Mucosa of gallbladder (tissue), 1 donor: ENCODE results near the gene TCEAL7. TPM values are rescaled to one million over a fixed set of nuclear protein-coding genes. Genes with fewer than 3 reads are reported as not detected.
"Not testable (repeated sequence)": the region's sequence is repeated elsewhere in the genome, so short reads cannot be mapped to it uniquely, and the experiment has no call there.

Experiments
- DNase-seq: peaks from one replicate; pipeline ENCODE4 v3.0.0-alpha.2; 2020; ENCODE audit warnings: low spot score
- total RNA-seq: library from RNA; stranded (reverse); gene quantifications from one replicate; pipeline ENCODE4 v1.2.1, GENCODE V29; 2021
- donor health status: DM: no; HTN: no; CAD: no.

Gene TCEAL7, protein sequence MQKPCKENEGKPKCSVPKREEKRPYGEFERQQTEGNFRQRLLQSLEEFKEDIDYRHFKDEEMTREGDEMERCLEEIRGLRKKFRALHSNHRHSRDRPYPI
- total RNA-seq: 8.1 TPM

DNA sequence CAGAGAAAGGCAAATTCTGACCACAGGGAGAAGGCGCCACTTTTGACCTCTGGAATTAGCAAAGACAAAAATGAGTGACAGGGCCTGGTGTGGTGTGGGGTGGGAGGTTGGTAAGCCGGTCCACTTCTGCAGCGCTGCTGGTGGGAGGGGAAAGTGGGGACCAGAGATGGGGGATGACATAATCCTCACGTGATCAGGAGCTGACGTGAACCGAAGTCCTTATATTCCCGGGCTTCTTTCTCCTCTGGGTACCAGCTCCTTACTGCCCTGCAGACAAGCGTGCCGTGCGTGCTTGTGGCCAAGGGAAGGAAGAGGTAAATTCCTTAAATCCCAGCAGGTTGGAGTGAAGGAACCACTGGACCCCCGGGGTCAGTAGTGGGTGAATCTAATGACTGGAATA, at the start of gene TCEAL7:
TSS of gene TCEAL7 (plus strand) at position 249 of the 400 bp plus-strand sequence. CDS start 1,165 bp downstream, outside the sequence.
- peak; percentile 24 for DNase-seq

DNA sequence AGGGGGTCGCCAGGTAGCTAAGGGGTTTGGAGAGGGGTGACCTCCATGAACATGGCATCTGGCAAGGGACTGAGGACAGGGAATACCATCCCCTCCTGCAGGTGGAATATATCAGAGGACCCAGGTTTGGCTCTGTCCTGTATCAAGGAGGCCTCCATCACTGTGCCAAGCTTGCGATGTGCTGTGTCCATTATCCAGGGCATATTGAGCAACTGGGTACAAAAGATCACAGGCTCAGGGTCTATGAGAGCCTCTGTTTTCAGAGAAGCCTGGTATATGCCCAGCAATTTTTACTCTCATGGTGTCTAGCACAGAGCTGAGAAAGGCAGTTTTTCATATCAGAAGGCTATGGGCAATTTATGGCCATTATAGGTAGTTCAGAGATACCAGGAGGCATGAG, 36.9 kb upstream of the TCEAL7 start:
- DNase-seq: no peak

DNA sequence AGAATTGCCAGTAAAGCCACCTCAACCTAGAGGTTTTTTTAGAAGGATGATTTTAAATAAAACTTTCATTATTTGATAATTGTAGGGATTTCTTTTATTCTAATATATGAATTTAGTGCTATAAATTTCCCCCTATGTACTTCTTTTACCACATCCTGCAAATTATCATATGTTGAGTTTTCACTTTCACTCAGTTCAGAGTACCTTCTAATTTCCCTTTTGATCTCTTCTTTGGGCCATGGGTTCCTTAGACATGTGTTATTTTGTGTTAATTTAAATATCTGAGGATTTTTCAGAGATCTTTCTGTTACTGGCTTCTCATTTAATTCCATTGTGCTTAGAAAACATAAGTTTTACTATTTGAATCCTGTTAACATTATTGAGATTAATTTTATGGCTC, 25.3 kb upstream of the TCEAL7 start:
- no peak for DNase-seq

DNA sequence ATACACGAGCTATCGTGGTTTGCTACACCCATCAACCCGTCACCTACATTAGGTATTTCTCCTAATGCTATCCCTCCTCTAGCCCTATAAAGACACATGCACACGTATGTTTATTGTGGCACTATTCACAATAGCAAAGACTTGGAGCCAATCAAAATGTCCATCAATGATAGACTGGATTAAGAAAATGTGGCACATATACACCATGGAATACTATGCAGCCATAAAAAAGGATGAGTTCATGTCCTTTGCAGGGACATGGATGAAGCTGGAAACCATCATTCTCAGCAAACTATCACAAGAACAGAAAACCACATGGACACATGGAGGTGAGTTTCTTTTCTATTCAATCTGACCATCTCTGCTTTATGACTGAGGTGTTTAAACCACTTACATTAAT, 24.4 kb upstream of the TCEAL7 start:
- not testable (repeated sequence) for DNase-seq

DNA sequence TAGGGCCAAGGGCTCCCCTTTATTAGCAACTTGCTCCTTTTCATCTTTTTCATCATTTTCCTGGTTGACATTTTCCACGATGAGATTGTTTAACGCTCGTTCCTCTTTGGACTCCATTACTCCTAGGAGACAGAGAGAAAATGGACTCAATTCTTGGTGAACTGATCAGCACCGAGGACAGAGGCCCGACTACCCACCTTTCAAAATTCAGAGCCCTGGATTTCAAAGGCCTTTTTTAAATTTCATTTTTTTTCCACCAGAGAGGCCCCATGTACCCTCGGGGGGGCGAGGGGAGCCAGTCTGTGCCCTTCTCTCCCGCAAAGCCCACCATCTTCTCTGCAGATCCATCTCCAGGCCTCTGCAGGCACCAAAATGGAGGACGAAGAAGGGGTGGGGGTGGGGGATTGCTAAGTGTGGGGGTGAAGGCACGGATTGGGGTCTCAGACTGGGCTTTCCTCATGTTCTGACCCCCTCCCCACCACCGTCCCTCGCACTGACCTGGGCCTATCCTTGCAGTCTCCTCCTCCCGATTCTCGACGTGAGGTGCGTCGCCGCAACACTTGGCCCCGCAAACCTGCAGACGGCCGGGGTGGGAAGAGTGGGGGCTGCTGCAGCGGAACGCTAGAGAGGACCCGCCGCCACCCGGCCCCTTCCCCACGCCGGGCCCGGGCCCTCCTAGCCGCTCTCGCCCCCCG, 20.0 kb upstream of the TCEAL7 start:
- no peak for DNase-seq

DNA sequence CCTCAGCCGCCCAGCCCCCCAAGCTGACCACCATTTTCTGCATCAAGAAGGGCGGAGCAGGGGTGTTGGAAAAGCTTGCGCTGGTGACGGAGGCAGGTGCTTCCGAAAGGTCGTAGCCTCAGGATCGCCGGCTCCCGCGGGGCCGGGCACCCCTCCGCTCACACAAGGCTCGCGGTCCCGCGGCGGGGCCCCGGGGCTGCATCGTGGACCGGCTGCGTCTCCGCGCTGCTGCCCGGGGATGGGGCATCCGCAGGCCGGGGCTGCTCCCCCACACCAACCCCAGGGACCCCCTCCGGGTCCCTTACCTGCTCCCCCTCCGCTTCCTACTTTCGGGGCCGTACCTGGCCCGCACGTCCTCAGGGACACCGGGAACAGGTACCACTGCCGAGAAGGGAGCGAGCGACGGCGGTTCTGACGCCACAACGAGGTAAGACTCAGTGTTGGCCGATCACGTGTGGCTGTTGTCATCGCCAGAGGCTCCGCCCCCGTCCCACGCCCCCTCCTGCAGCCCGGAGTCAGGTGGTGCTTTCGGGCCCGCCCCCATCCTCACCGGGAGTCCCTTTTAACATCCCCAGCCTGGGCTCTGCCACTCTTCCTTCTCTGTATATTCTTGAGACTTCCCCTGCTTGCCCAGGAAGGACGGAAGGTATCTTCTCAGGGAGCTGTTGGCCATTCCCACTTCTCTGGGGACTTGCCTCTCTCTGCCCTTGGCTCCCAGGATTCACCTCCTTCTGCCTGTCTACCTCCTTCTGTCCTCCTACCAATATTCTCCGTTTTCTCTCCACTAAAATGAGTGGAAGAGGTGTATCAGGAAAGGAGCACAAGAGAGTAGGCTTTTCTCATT, 19.3 kb upstream of the TCEAL7 start, which contains the start of gene BEX2:
TSS of gene BEX2 (minus strand) at position 436 of the 844 bp plus-strand sequence. CDS start 1,014 bp downstream, outside the sequence.
- DNase-seq: peak; percentile 82

DNA sequence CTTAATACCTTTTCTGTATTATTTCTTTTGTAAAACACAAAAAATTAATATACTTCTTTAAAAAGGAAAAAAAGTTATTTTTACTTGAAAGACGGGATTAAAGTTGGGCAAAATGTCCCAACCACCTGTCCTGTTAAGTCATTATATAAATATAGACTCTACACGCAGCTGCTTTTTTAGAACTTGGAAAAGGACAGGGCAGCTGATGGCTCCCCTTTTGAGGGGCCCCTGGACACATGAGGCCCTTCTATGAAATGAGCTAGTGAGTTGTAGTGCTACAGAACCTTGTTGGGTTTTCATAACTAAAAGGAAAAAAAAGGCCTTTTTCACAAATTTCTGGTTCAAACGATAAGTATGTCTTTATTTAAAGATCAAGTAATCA, 18.6 kb upstream of the TCEAL7 start:
- no peak for DNase-seq

DNA sequence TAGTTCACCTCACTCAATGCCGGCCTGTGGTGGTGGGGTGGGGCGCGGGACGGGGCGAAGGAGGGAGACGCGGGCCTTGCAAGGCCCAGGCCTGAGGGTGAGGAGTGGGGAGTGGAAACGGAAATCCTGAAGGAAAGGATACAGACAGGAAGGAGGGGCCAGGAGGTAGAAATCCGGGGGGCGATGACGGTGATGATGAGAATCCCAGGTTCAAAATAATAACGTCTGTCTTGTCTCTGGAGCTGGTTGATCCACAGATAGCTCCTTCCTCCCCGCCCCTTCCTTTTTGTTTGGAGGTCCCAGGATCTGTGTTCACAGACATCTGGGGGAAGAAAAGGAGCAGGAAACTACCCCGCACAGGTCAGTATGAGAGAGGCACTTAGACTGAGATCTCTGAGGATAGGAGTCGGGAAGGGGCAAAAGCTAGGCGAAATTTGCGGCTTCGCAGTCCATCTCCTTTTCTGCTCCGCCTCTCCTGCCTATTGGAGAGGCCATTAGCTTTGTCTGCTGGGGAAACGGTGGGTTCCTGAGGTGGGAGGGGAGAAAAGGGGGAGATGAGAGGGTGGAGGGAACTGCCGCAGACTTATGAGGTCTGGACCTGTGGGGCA, 746 bp downstream of the TCEAL7 start:
- no peak for DNase-seq

DNA sequence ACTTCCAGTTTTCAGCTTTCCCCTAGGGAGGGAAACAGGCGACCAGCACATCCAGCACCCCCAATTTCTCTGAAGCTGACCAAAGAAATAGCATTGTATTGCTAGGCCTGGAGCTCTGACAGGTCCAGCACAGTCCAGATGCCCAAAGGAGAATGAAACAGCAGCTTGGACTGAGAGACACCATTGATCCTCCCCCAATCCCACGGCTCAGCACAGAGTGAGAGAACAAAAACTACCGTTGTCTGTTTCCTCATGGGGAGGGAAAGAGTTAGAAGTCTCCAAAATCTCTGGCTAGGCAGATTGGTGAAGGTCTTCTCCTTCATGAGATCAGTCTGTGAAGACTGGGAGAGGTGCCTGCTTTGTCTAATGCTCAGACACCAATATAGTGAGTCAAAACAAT, 8.6 kb downstream of the TCEAL7 start:
- no peak for DNase-seq

DNA sequence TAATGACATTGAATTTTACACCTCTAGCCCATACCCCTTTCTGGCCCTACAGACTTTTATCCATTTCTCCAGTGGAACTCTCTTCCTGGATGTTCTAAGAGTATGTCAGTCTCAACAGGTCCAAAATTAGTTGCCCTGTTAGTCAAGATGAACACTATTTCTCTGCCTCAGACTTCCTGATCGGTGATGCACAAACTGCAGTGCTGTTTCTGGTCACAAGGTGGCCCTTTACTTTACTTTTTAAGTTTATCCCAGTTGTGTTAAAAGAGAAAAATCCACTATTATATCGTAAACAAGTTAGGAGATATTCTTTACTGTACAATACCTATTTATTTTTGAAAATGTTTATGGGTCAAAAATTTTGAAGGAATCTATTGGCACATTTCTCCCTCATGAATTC, 13.1 kb downstream of the TCEAL7 start:
- DNase-seq: peak; percentile 42

DNA sequence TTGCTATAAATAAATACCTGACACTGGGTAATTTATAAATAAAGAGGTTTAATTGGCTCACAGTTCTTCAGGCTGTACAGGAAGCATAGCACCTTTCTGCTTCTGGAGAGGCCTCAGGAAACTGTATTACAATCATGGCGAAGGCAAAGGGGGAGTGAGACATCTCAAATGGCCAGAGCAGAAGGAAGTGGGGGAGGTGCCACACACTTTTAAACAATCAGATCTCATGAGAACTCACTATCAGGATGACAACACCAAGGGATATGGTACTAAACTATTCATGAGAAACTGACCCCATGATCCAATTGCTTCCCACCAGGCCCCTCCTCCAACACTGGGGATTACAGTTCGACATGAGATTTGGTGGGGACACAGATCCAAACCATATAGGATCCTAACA, 14.6 kb downstream of the TCEAL7 start:
- DNase-seq: no peak

DNA sequence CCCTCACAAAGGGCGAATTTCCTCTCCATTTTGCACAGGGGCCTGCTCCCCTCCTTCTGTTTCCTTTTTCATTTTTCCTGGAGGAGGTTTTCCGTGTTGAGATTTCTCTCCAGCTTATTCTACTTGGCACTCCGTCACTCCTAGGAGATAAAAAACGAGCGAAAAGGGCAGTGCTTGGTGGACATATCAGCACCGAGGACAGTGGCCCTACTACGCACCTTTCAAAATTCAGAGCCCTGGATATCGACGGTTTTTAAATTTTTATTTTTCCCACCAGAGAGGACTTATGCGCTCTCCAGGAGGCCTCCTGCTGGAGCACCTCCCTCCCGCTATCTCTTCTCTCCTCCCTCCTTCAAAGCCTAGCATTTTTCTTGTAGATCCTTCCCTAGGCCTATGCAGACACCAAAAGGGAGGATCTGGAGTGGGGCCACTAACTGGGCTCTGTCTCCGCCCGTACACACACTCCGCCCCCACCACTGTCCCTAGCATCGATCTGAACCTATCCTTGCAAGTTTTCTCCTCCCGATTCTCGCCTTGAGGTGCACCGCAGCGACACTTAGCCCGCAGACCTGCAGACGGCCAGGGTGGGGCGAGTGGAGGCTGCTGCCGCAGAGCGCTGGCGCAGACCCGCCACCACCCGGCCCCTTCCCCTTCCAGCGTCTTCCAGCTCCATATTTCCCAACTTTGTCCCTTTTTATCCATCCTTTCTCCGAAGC, 17.8 kb downstream of the TCEAL7 start:
- no peak for DNase-seq

DNA sequence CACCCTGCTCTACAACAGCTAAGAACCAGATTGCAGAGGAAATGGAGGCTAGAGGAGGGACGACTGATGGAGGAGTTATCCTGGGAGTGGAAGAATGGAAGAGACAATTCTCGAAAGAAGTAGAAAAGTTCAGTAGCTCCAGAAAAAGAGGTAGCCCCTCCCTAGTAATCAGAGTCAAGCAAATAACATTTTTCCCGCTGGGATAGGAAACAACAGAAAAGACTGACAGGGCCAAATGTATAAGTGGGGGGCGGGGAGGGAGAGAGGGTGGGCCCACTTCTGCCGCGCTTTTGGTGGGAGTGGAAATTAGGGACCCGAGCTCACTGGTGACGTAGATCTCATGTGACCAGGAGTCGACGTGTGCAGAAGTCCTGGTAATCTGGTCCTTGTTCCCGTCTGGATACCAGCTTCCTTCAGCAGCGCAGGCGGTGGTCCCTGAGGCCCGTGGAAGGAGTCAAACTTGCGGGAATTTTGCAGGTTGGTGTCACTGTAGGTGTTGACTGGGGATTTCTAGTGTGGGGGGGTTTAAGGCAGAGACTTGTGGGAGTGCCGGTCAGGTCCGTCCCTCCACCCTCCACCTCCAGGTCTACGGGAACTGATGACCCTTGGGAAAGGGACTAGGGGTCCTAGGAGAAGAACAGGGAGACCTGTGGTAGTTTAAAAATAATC, 26.2 kb downstream of the TCEAL7 start, which contains the start of gene TCEAL9:
TSS of gene TCEAL9 (plus strand) at position 377 of the 669 bp plus-strand sequence. CDS start 1,179 bp downstream, outside the sequence.
- DNase-seq: peak; percentile 67

DNA sequence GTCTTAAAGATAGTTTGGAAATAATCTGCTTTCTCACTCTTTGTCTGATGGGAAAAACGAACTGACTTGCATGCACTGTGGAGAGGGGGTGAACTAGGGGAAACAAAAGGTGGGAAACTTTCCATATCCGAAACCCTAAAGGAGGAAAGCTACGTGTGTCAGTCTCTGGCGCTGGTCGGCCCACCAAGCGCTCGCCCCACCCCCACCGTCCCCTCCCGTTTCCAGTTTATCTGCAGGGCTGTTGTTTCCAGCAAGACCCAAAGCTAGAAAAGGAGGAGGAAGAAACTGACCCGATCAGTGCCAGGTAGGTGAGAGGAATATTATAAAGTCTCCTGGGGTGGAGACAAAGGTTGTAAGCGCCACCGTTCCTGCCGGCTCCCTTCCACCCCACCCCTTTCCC, 26.8 kb downstream of the TCEAL7 start:
- DNase-seq: no peak

DNA sequence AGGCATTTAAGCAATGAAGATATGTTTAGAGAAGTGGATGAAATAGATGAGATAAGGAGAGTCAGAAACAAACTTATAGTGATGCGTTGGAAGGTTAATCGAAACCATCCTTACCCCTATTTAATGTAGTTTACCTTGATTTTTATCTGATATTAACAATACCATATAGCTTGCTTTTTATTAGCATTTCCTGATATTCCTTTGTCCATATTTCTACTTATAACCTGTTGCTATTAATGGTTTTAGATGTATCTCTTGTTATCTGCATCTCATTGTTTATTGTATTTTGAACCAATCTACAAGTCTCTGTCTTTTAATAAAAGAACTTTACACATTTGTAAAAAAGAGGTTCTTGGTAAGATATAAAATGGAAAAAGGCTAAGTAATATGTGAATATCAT, 27.8 kb downstream of the TCEAL7 start:
- DNase-seq: no peak

DNA sequence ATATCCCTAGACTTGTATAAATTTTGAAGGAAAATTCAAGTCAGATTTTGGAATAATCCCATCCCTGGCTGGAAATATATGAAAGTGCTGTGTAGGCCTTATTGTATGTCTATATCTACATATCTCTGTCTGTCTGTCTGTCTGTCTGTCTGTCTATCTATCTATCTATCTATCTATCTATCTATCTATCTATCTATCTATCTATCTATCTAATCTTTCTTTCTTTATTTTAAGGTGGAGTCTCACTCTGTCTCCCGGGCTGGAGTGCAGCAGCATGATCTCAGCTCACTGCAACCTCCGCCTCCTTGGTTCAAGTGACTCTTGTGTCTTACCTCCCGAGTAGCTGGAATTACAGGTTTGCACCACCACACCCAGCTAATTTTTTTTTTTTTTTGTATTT, 29.6 kb downstream of the TCEAL7 start:
- not testable (repeated sequence) for DNase-seq

DNA sequence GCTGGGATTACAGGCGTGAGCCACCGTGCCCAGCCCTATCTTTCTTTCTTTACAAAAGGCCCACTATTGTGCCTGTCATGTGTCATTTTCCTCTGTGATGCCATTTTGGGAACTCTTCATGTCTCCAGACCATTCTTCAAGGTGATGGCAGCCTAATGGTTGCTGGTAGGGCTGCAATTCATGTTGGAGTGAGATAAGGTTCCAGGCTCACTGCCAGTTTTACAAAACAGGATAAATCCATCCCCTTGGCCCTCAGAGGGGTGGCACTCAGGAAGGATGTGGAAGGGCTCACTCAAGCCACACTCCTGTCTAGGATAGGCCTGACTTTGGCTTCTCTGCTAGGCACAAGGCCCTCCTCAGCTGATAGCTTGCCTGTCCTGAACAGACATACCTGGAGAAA, 30.1 kb downstream of the TCEAL7 start:
- no peak for DNase-seq

DNA sequence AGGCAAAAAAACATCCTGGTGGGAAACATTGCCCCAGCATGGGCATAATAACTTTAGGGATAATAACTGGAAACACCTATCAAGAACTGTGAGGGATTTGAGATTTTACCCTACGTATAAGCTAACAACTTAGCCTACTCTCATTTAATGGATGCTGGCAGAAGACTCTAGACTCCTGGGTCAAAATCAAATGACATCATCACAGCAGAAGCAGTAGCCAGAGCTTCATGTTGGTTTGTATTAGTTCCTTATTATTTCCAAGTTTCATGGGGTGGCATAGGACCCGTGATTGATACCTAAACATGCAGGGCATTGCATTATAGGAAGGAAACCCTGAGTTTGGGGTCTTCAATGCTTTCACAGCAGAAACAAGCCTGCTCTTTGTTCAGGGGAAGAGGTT, 30.9 kb downstream of the TCEAL7 start:
- no peak for DNase-seq

DNA sequence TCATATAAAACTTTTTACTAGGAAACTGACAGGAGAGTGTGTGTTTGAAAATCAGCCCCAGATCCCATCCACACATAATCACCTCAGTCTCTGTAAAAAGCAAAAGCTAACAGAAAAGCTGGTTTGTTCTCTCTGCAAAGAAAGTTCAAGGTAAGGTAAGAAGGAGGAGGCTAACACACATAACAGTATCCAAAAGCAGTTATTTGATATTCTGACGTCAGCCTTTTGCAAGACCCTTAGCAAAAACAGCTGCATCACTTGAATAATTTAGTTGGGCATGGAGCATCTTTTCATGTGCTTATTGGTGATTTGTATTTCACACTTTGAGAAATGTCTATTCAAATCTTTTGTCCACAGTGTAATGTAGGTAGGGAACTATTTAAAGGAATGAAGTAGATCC, 31.8 kb downstream of the TCEAL7 start:
- no peak for DNase-seq

DNA sequence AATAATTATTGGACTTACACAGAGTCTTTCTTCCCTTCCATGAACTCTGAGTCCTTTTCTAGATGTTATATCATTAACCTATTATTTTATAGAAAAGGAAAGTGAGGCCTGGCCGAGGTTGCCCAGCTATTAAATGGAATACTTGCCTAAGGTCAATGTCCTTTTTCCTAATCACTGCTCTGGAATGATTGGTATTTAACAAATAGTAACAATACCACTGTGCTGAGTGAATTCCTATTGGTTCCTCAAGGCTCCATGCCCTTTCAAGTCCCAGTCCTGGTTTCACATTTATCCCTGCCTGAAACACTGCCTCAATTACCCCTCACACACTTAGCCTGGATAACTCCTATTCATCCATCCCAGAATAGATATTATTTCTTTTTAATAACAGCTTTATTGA, 32.4 kb downstream of the TCEAL7 start:
- DNase-seq: no peak

DNA sequence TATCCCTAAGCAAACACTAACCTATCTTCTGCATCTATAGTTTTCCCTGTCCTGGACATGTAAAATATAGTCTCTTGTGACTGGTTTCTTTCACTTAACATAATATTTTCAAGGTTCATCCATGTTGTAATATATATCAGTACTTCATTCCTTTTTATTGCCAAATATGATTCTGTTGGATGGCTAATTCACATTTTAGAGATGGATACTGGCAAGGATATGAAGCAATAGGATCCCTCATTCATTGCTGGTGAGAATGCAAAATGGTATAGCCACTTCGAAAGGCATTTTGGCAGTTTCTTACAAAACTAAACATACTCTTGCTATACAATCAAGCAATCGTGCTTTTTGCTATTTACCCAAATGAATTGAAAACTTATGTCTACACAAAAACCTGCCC, 33.0 kb downstream of the TCEAL7 start:
- DNase-seq: no peak
